CD4-positive, alpha-beta T cell treated with Interleukin-6 for 4 hours (primary cell): ENCODE results near the gene MRM1.
"Not testable (repeated sequence)": the region's sequence is repeated elsewhere in the genome, so short reads cannot be mapped to it uniquely, and the experiment has no call there.

Source experiments
- DNase-seq: peaks from one replicate; pipeline ENCODE4 v3.0.0-alpha.2; 2020; ENCODE audit warnings: mixed read lengths

Gene MRM1

GRCh38 chr17:36602030-36602748, 806 bp downstream of the MRM1 start:
- DNase-seq: peak; percentile 10

- DNase-seq: peak; percentile 73
These were observed 1.6 kb downstream of the MRM1 start for GRCh38 chr17:36602924-36603384.

- DNase-seq: not testable (repeated sequence)
These were observed 3.6 kb downstream of the MRM1 start for GRCh38 chr17:36605028-36605427.

GRCh38 chr17:36608280-36608679, 6.9 kb downstream of the MRM1 start:
- DNase-seq: no peak

GRCh38 chr17:36608794-36609497, 7.6 kb downstream of the MRM1 start:
- DNase-seq: peak; percentile 24

- DNase-seq: no peak
These were observed 8.1 kb downstream of the MRM1 start for GRCh38 chr17:36609498-36609862.

GRCh38 chr17:36610474-36610873, 9.1 kb downstream of the MRM1 start:
- no peak for DNase-seq

GRCh38 chr17:36611345-36612072, 10.1 kb downstream of the MRM1 start:
- no peak for DNase-seq

- DNase-seq: no peak
These were observed 10.9 kb downstream of the MRM1 start for GRCh38 chr17:36612323-36612722.

- DNase-seq: no peak
These were observed 11.8 kb downstream of the MRM1 start for GRCh38 chr17:36613155-36613554.

- no peak for DNase-seq
These were observed 12.7 kb downstream of the MRM1 start for GRCh38 chr17:36614081-36614480.

- DNase-seq: no peak
These were observed 13.6 kb downstream of the MRM1 start for GRCh38 chr17:36614933-36615332.

- no peak for DNase-seq
These were observed 15.0 kb downstream of the MRM1 start for GRCh38 chr17:36616061-36617029.

- DNase-seq: no peak
These were observed 16.4 kb downstream of the MRM1 start for GRCh38 chr17:36617773-36618172.

- no peak for DNase-seq
These were observed 21.9 kb downstream of the MRM1 start for GRCh38 chr17:36623281-36623680.

GRCh38 chr17:36625188-36625587, 23.8 kb downstream of the MRM1 start:
- no peak for DNase-seq

GRCh38 chr17:36627101-36627500, 25.7 kb downstream of the MRM1 start:
- DNase-seq: no peak

- DNase-seq: no peak
These were observed 27.2 kb downstream of the MRM1 start for GRCh38 chr17:36628576-36628975.

- peak; percentile 79 for DNase-seq
These were observed 28.0 kb downstream of the MRM1 start for GRCh38 chr17:36629252-36629847.

- DNase-seq: no peak
These were observed 28.7 kb downstream of the MRM1 start for GRCh38 chr17:36629970-36630502.

- DNase-seq: no peak
These were observed 29.6 kb downstream of the MRM1 start for GRCh38 chr17:36631022-36631421.
